Central memory CD8-positive, alpha-beta T cell (primary cell): ENCODE data around the gene ARSH.
"Not testable (repeated sequence)": the region's sequence is repeated elsewhere in the genome, so short reads cannot be mapped to it uniquely, and the experiment has no call there.

Source experiments
- ATAC-seq: fragments of 150-1000 bp; cut with Tn5 transposase; replicated peaks from 2 replicates; pipeline ENCODE4 v1.10.0; 2022; ENCODE audit warnings: mild to moderate bottlenecking, moderate FRiP score, moderate number of reproducible peaks; ENCODE audit not compliant: poor library complexity, severe bottlenecking; ENCODE audit errors: extremely low read depth
- DNase-seq, 2 donors: peaks; one replicate each; pipeline ENCODE4 v3.0.0; 2021; ENCODE audit warnings: low spot score in 2 of 2
- H3K27ac Mint-ChIP-seq: one replicate; pipeline ENCODE4 v1.8.0; 2022; ENCODE audit warnings: low read depth, mild to moderate bottlenecking, moderate library complexity, mixed read lengths
- H3K27me3 Mint-ChIP-seq: one replicate; pipeline ENCODE4 v1.8.0; 2022; ENCODE audit warnings: mixed read lengths
- H3K36me3 Mint-ChIP-seq: one replicate; pipeline ENCODE4 v1.8.0; 2022; ENCODE audit warnings: mild to moderate bottlenecking, moderate library complexity, mixed read lengths; ENCODE audit not compliant: insufficient read depth
- H3K4me1 Mint-ChIP-seq: one replicate; pipeline ENCODE4 v1.8.0; 2022; ENCODE audit warnings: mixed read lengths
- H3K4me3 Mint-ChIP-seq: one replicate; pipeline ENCODE4 v1.8.0; 2022; ENCODE audit warnings: mild to moderate bottlenecking, moderate library complexity, mixed read lengths
- H3K9me3 Mint-ChIP-seq: one replicate; pipeline ENCODE4 v1.8.0; 2022; ENCODE audit warnings: mixed read lengths

ARSH gene

GRCh38 chrX:3006495-3006894 is at the start of gene ARSH:
ARSH (plus strand) TSS chrX:3006546; CDS start chrX:3006613, 67 bp downstream.
- H3K27me3 Mint-ChIP-seq = peaks cover 13% of the 10 kb centered on the region
- ATAC-seq (no peak), DNase-seq (no peak)
- H3K4me3 Mint-ChIP-seq = no peak within 1 kb of the TSS
- no peak within 1 kb of the TSS for H3K27ac Mint-ChIP-seq
- H3K36me3 Mint-ChIP-seq = peaks cover 2% of the 10 kb centered on the region
- H3K9me3 Mint-ChIP-seq = no peaks in the 10 kb centered on the region
- no peaks in the 10 kb centered on the region for H3K4me1 Mint-ChIP-seq

- no peaks in the 10 kb centered on the region for H3K4me1 Mint-ChIP-seq
- H3K9me3 Mint-ChIP-seq = no peaks in the 10 kb centered on the region
- no peak overlapping the region for H3K4me3 Mint-ChIP-seq
- H3K27ac Mint-ChIP-seq = no peak overlapping the region
- no peaks in the 10 kb centered on the region for H3K27me3 Mint-ChIP-seq
- ATAC-seq (no peak), DNase-seq (no peak)
- no peaks in the 10 kb centered on the region for H3K36me3 Mint-ChIP-seq
Observed at GRCh38 chrX:2958199-2958598, 48.1 kb upstream of the ARSH start.

GRCh38 chrX:2960861-2961515 is 45.4 kb upstream of the ARSH start:
- H3K4me1 Mint-ChIP-seq = no peaks in the 10 kb centered on the region
- H3K9me3 Mint-ChIP-seq = no peaks in the 10 kb centered on the region
- H3K36me3 Mint-ChIP-seq = no peaks in the 10 kb centered on the region
- H3K27ac Mint-ChIP-seq = no peak overlapping the region
- H3K27me3 Mint-ChIP-seq = no peaks in the 10 kb centered on the region
- DNase-seq = no peak
- no peak for ATAC-seq
- H3K4me3 Mint-ChIP-seq = no peak overlapping the region

GRCh38 chrX:2962381-2962780 is 44.0 kb upstream of the ARSH start:
- Mint-ChIP-seq H3K36me3 (no peaks in the 10 kb centered on the region), H3K4me1 (no peaks in the 10 kb centered on the region), H3K27me3 (no peaks in the 10 kb centered on the region)

GRCh38 chrX:2963449-2963848 is 42.9 kb upstream of the ARSH start:
- not testable (repeated sequence) for H3K4me1 Mint-ChIP-seq, H3K4me3 Mint-ChIP-seq, H3K9me3 Mint-ChIP-seq, DNase-seq, ATAC-seq, H3K36me3 Mint-ChIP-seq, H3K27me3 Mint-ChIP-seq, H3K27ac Mint-ChIP-seq

More at GRCh38 chrX:2962381-2962780, 44.0 kb upstream of the ARSH start:
- no peak for DNase-seq
- Mint-ChIP-seq H3K27ac (no peak overlapping the region), H3K9me3 (no peaks in the 10 kb centered on the region), H3K4me3 (no peak overlapping the region)
- no peak for ATAC-seq

GRCh38 chrX:2963992-2964794 is 42.2 kb upstream of the ARSH start:
- not testable (repeated sequence) for H3K4me1 Mint-ChIP-seq, H3K9me3 Mint-ChIP-seq, H3K27me3 Mint-ChIP-seq, H3K27ac Mint-ChIP-seq, H3K4me3 Mint-ChIP-seq, DNase-seq, ATAC-seq, H3K36me3 Mint-ChIP-seq

GRCh38 chrX:2965965-2966364 is 40.4 kb upstream of the ARSH start:
- no peaks in the 10 kb centered on the region for H3K9me3 Mint-ChIP-seq
- no peak for DNase-seq
- no peak overlapping the region for H3K4me3 Mint-ChIP-seq
- H3K4me1 Mint-ChIP-seq = no peaks in the 10 kb centered on the region
- no peaks in the 10 kb centered on the region for H3K36me3 Mint-ChIP-seq
- no peak for ATAC-seq
- H3K27ac Mint-ChIP-seq = no peak overlapping the region
- peaks cover 9% of the 10 kb centered on the region for H3K27me3 Mint-ChIP-seq

- no peak overlapping the region for H3K4me3 Mint-ChIP-seq
- ATAC-seq (no peak), DNase-seq (no peak)
- H3K27me3 Mint-ChIP-seq = peaks cover 9% of the 10 kb centered on the region
- H3K36me3 Mint-ChIP-seq = no peaks in the 10 kb centered on the region
- no peak overlapping the region for H3K27ac Mint-ChIP-seq
- H3K9me3 Mint-ChIP-seq = no peaks in the 10 kb centered on the region
- H3K4me1 Mint-ChIP-seq = no peaks in the 10 kb centered on the region
Observed at GRCh38 chrX:2967012-2967411, 39.3 kb upstream of the ARSH start.

GRCh38 chrX:2967584-2967983 is 38.8 kb upstream of the ARSH start:
- no peak overlapping the region for H3K27ac Mint-ChIP-seq
- H3K4me3 Mint-ChIP-seq = no peak overlapping the region
- H3K36me3 Mint-ChIP-seq = no peaks in the 10 kb centered on the region
- ATAC-seq (no peak), DNase-seq (no peak)
- H3K27me3 Mint-ChIP-seq = peaks cover 9% of the 10 kb centered on the region
- H3K4me1 Mint-ChIP-seq = no peaks in the 10 kb centered on the region
- H3K9me3 Mint-ChIP-seq = no peaks in the 10 kb centered on the region

GRCh38 chrX:2967998-2968909 is 38.1 kb upstream of the ARSH start:
- H3K27ac Mint-ChIP-seq = no peak overlapping the region
- no peak for DNase-seq
- no peaks in the 10 kb centered on the region for H3K36me3 Mint-ChIP-seq

GRCh38 chrX:2969021-2969420 is 37.3 kb upstream of the ARSH start:
- Mint-ChIP-seq H3K4me1 (no peaks in the 10 kb centered on the region), H3K4me3 (peak overlapping the region; percentile 55), H3K27ac (no peak overlapping the region), H3K36me3 (no peaks in the 10 kb centered on the region), H3K9me3 (no peaks in the 10 kb centered on the region), H3K27me3 (peaks cover 9% of the 10 kb centered on the region)
- ATAC-seq (no peak), DNase-seq (no peak)

More at GRCh38 chrX:2967998-2968909, 38.1 kb upstream of the ARSH start:
- Mint-ChIP-seq H3K27me3 (peaks cover 9% of the 10 kb centered on the region), H3K4me3 (peak overlapping the region; percentile 55), H3K4me1 (no peaks in the 10 kb centered on the region), H3K9me3 (no peaks in the 10 kb centered on the region)
- peak; percentile 70 for ATAC-seq

GRCh38 chrX:2972391-2972790 is 34.0 kb upstream of the ARSH start:
- Mint-ChIP-seq H3K27me3 (peaks cover 9% of the 10 kb centered on the region), H3K9me3 (no peaks in the 10 kb centered on the region), H3K4me3 (no peak overlapping the region)

More at GRCh38 chrX:2972391-2972790, 34.0 kb upstream of the ARSH start:
- no peak for DNase-seq
- no peaks in the 10 kb centered on the region for H3K36me3 Mint-ChIP-seq
- no peaks in the 10 kb centered on the region for H3K4me1 Mint-ChIP-seq
- H3K27ac Mint-ChIP-seq = no peak overlapping the region
- ATAC-seq = no peak
